ENCODE results near the gene PRSS2. TPM values are rescaled to one million over a fixed set of nuclear protein-coding genes. Genes with fewer than 3 reads are reported as not detected.
"Not testable (repeated sequence)": the region's sequence is repeated elsewhere in the genome, so short reads cannot be mapped to it uniquely, and the experiment has no call there.

Gene PRSS2
- polyA plus RNA-seq, 1 donor (not counting 4 experiments of a cell fraction or from before 2014, with no cell fraction given): not detected

GRCh38 chr7:142746264-142746663, 24.5 kb upstream of the PRSS2 start:
- no peak for TF ChIP-seq EZH2 (IDR thresholded peaks at IDR 0.05; ENCODE audit: low read length)
- no peak for TF ChIP-seq CTCF (optimal IDR thresholded peaks at IDR 0.05 in 1 of 3, IDR thresholded peaks at IDR 0.05 in 1 of 3, conservative IDR thresholded peaks at IDR 0.05 in 1 of 3; ENCODE audit: extremely low read depth in 1 of 3, insufficient read depth in 2 of 3, low read length in 3 of 3)
- Histone ChIP-seq H3K27ac (ENCODE audit: control insufficient read depth, insufficient read depth, low read length) (no peak overlapping the region), H3K9ac (ENCODE audit: control insufficient read depth, extremely low read depth, insufficient read depth, low read length) (no peak overlapping the region), H3K36me3 (ENCODE audit: control insufficient read depth in 2 of 2, extremely low read depth in 1 of 2, insufficient read depth in 2 of 2, low read length in 2 of 2) (no peaks in the 10 kb centered on the region), H3K4me1 (ENCODE audit: control insufficient read depth, extremely low read depth, insufficient read depth, low read length) (no peaks in the 10 kb centered on the region), H3K4me2 (ENCODE audit: control insufficient read depth, extremely low read depth, insufficient read depth, low read depth, low read length) (no peak overlapping the region), H2AFZ (ENCODE audit: control insufficient read depth, low read length) (no peak overlapping the region), H3K79me2 (ENCODE audit: control insufficient read depth, insufficient read depth, low read length) (no peaks in the 10 kb centered on the region), H3K9me1 (ENCODE audit: control insufficient read depth, extremely low read depth, insufficient read depth, low read length) (no peaks in the 10 kb centered on the region), H3K4me3 (ENCODE audit: control insufficient read depth in 2 of 3, extremely low read depth in 1 of 3, insufficient read depth in 2 of 3, low read depth in 1 of 3, low read length in 3 of 3) (no peak overlapping the region), H3K9me3 (ENCODE audit: control insufficient read depth, low read depth, low read length) (no peaks in the 10 kb centered on the region), H4K20me1 (ENCODE audit: control insufficient read depth, extremely low read depth, insufficient read depth, low read length) (no peaks in the 10 kb centered on the region), H3K27me3 (ENCODE audit: control insufficient read depth, extremely low read depth, insufficient read depth, low read length) (no peaks in the 10 kb centered on the region)
- dilution Hi-C loops (cut with MboI; ENCODE audit: extremely low pct_ligation_motif_present, low sequenced_read_pairs): no loop called here
- DNase-seq (ENCODE audit: low read depth, low spot score): no peak
- FAIRE-seq: no peak

DNA sequence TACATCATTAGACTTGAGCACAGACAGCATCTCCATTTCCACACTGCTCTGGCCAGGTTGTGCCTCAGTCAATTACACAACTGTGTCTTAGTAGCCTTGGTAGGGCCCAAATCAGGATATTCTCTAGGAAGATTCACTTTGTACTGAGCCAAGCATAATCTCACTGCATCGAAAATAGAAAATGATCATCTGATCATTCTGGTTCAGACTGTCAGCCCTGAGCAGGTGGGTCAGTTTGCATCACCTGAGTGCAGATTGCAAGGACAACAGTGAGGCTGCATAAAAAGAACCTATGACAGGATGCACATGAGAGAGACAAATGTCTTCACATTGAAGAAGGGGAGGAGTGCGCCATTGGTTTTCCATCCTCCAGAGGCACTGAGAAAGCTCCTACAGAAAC, 22.4 kb upstream of the PRSS2 start:
- DNase-seq (ENCODE audit: low read depth, low spot score); H3K79me2 ChIP-seq (ENCODE audit: control insufficient read depth, insufficient read depth, low read length); H3K9me3 ChIP-seq (ENCODE audit: control insufficient read depth, low read depth, low read length); H2AFZ ChIP-seq (ENCODE audit: control insufficient read depth, low read length); FAIRE-seq; H3K4me3 ChIP-seq (ENCODE audit: control insufficient read depth in 2 of 3, extremely low read depth in 1 of 3, insufficient read depth in 2 of 3, low read depth in 1 of 3, low read length in 3 of 3); H3K27ac ChIP-seq (ENCODE audit: control insufficient read depth, insufficient read depth, low read length); H3K27me3 ChIP-seq (ENCODE audit: control insufficient read depth, extremely low read depth, insufficient read depth, low read length); H3K9ac ChIP-seq (ENCODE audit: control insufficient read depth, extremely low read depth, insufficient read depth, low read length); H3K9me1 ChIP-seq (ENCODE audit: control insufficient read depth, extremely low read depth, insufficient read depth, low read length); H3K36me3 ChIP-seq (ENCODE audit: control insufficient read depth in 2 of 2, extremely low read depth in 1 of 2, insufficient read depth in 2 of 2, low read length in 2 of 2); H4K20me1 ChIP-seq (ENCODE audit: control insufficient read depth, extremely low read depth, insufficient read depth, low read length); dilution Hi-C loops (cut with MboI; ENCODE audit: extremely low pct_ligation_motif_present, low sequenced_read_pairs); H3K4me1 ChIP-seq (ENCODE audit: control insufficient read depth, extremely low read depth, insufficient read depth, low read length); H3K4me2 ChIP-seq (ENCODE audit: control insufficient read depth, extremely low read depth, insufficient read depth, low read depth, low read length): not testable (repeated sequence)

DNA sequence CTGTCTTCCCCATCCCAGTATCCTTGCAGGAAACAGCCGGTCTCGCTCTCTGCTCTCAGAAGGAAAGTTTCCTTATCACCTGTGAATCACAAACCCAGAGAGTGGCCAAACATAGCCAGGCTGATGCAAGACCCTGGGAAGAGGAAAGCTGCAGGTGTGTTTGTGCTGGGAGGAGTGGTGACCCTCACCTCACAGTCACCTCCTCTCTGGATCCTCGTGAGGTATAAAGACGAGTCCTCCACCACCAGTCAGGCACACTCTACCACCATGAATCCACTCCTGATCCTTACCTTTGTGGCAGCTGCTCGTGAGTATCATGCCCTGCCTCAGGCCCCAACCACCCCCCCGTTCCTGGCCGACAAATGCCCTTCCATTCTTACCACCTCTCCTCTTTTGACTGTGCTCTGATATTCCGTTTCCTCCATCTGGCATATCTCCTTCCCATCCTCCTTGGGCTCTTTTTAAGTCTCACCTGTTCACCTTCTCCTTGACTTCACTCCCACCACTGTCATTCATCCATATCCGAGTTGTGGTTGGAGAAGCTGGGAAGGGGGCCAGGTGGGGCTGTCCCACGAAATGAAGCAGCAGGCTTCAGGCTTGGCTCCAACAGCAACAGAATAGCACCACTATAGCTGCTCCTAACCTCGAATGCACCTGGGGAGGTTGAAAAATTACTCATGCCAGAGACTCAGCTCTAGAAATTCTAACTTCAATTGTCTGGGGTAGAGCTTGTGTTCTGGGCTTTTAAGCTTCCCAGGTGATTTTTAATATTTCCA, 21.4 kb upstream of the PRSS2 start, which contains the start of gene PRSS1:
Gene PRSS1 (plus strand): TSS at position 255 of the 776 bp plus-strand sequence. CDS start 13 bp downstream, at position 268.
- no peak for TF ChIP-seq EZH2 (IDR thresholded peaks at IDR 0.05; ENCODE audit: low read length)
- TF ChIP-seq CTCF (optimal IDR thresholded peaks at IDR 0.05 in 1 of 3, IDR thresholded peaks at IDR 0.05 in 1 of 3, conservative IDR thresholded peaks at IDR 0.05 in 1 of 3; ENCODE audit: extremely low read depth in 1 of 3, insufficient read depth in 2 of 3, low read length in 3 of 3): no peak
- Histone ChIP-seq H3K27me3 (ENCODE audit: control insufficient read depth, extremely low read depth, insufficient read depth, low read length) (no peaks in the 10 kb centered on the region), H3K79me2 (ENCODE audit: control insufficient read depth, insufficient read depth, low read length) (no peaks in the 10 kb centered on the region), H3K9ac (ENCODE audit: control insufficient read depth, extremely low read depth, insufficient read depth, low read length) (no peak within 1 kb of the TSS), H3K4me3 (ENCODE audit: control insufficient read depth in 2 of 3, extremely low read depth in 1 of 3, insufficient read depth in 2 of 3, low read depth in 1 of 3, low read length in 3 of 3) (no peak within 1 kb of the TSS), H3K9me3 (ENCODE audit: control insufficient read depth, low read depth, low read length) (no peaks in the 10 kb centered on the region), H3K27ac (ENCODE audit: control insufficient read depth, insufficient read depth, low read length) (no peak within 1 kb of the TSS), H3K9me1 (ENCODE audit: control insufficient read depth, extremely low read depth, insufficient read depth, low read length) (no peaks in the 10 kb centered on the region), H3K36me3 (ENCODE audit: control insufficient read depth in 2 of 2, extremely low read depth in 1 of 2, insufficient read depth in 2 of 2, low read length in 2 of 2) (no peaks in the 10 kb centered on the region), H2AFZ (ENCODE audit: control insufficient read depth, low read length) (no peak within 1 kb of the TSS), H3K4me2 (ENCODE audit: control insufficient read depth, extremely low read depth, insufficient read depth, low read depth, low read length) (no peak within 1 kb of the TSS), H3K4me1 (ENCODE audit: control insufficient read depth, extremely low read depth, insufficient read depth, low read length) (no peaks in the 10 kb centered on the region), H4K20me1 (ENCODE audit: control insufficient read depth, extremely low read depth, insufficient read depth, low read length) (no peaks in the 10 kb centered on the region)
- dilution Hi-C loops (cut with MboI; ENCODE audit: extremely low pct_ligation_motif_present, low sequenced_read_pairs): no loop called here
- DNase-seq (ENCODE audit: low read depth, low spot score) (no peak), FAIRE-seq (no peak)

Measured in keratinocyte (primary cell).